Parathyroid adenoma (tissue), 2 donors: ENCODE results near the gene ALDH5A1.

ENCODE experiments used
- H2AFZ ChIP-seq: fragments of 300-600 bp; sonication (generic); one replicate; pipeline ENCODE4 v1.7.0; 2017; ENCODE audit warnings: antibody characterized with exemption, mild to moderate bottlenecking
- H3K27ac ChIP-seq: fragments of 300-600 bp; sonication (generic); one replicate; pipeline ENCODE4 v1.7.0; 2017
- H3K27me3 ChIP-seq: fragments of 300-600 bp; sonication (generic); one replicate; pipeline ENCODE4 v1.7.0; 2017; ENCODE audit warnings: low read length; ENCODE audit not compliant: control insufficient read depth, insufficient read depth
- H3K36me3 ChIP-seq: fragments of 300-600 bp; sonication (generic); one replicate; pipeline ENCODE4 v1.7.0; 2017; ENCODE audit warnings: low read length; ENCODE audit not compliant: control insufficient read depth, insufficient read depth
- H3K4me1 ChIP-seq: fragments of 300-600 bp; sonication (generic); one replicate; pipeline ENCODE4 v1.7.0; 2017; ENCODE audit warnings: control low read depth
- H3K4me2 ChIP-seq: fragments of 300-600 bp; sonication (generic); one replicate; pipeline ENCODE4 v1.7.0; 2017; ENCODE audit warnings: low read length
- H3K4me3 ChIP-seq: fragments of 300-600 bp; sonication (generic); one replicate; pipeline ENCODE4 v1.7.0; 2017; ENCODE audit warnings: low read depth, low read length
- H3K79me2 ChIP-seq: fragments of 300-600 bp; sonication (generic); one replicate; pipeline ENCODE4 v1.7.0; 2017; ENCODE audit warnings: control low read depth
- H3K9ac ChIP-seq: fragments of 300-600 bp; sonication (generic); one replicate; pipeline ENCODE4 v1.7.0; 2017; ENCODE audit warnings: mild to moderate bottlenecking
- H3K9me3 ChIP-seq: fragments of 300-600 bp; sonication (generic); one replicate; pipeline ENCODE4 v1.7.0; 2017; ENCODE audit warnings: low read length; ENCODE audit not compliant: control insufficient read depth
- CTCF ChIP-seq: fragments of 300-600 bp; sonication (generic); IDR thresholded peaks from one replicate; pipeline ENCODE4 v1.7.0; 2017; ENCODE audit warnings: antibody characterized with exemption, mild to moderate bottlenecking
- donor health status: primary hyperparathyroidism.

ALDH5A1 gene

DNA sequence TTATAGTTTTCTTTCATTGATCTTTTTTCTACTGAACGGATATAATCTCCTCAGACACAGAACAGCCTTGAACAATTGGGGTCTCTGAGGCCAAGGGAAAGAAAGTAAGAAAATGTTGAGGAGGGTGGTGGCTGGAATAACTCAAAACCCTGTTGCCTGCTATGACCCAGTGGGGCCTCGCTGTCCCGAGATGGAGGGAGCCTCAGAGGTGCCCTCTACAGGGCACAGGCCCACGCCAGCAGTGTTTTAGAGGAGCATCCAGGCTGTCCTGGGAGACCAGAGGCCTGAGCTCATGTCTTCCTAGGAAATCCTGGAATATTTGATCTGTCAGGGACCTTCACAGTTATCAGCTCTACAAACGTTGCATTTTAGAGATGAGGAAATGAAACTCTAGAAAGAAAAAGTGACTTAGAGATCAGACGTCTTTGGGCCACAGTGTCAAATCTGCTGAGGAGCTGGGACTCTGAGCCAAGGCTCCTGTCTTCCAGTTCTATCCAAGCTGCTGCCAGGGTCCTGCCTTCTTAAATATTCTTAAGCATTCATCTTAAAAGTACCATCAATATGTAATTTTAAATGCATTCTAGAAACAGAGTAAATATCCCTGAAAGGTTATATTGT, 26.3 kb downstream of the ALDH5A1 start:
- Histone ChIP-seq H3K4me3 (no peak overlapping the region), H3K27me3 (no peaks in the 10 kb centered on the region), H3K4me2 (no peak overlapping the region), H3K79me2 (no peaks in the 10 kb centered on the region), H3K9ac (no peak overlapping the region), H3K36me3 (no peaks in the 10 kb centered on the region), H3K27ac (no peak overlapping the region), H3K9me3 (no peaks in the 10 kb centered on the region), H2AFZ (no peak overlapping the region), H3K4me1 (peaks cover 9% of the 10 kb centered on the region)
- TF ChIP-seq CTCF, result peak; percentile 55

- H3K4me3 ChIP-seq, result no peak overlapping the region
- TF ChIP-seq CTCF, result no peak
Measured at GRCh38 chr6:24522228-24523176, 27.7 kb downstream of the ALDH5A1 start.

DNA sequence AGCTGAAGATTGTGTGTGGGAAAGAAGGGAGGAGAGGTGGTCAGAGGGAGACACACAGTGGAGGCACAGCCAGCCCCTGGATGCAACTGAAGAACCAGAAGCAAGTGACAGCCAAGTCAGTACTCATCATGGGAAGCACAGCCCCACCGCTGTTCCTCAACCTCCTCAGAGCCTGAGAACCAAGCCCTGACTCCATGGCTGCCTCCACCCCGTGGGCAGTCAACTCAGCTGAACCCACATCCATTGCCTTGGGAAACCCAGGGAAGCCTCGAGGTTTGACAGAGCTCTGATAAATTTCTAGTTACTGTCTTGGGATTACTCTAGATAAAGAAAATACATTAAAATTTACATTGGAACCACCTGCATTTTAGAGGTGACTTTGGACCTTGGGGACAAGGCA, 29.6 kb downstream of the ALDH5A1 start:
- Histone ChIP-seq H3K79me2 (no peaks in the 10 kb centered on the region), H3K36me3 (no peaks in the 10 kb centered on the region), H3K9ac (no peak overlapping the region), H3K4me1 (peaks cover 9% of the 10 kb centered on the region), H3K27me3 (no peaks in the 10 kb centered on the region), H3K9me3 (no peaks in the 10 kb centered on the region), H3K4me2 (no peak overlapping the region), H3K27ac (no peak overlapping the region), H3K4me3 (no peak overlapping the region), H2AFZ (no peak overlapping the region)
- no peak for TF ChIP-seq CTCF

More at GRCh38 chr6:24522228-24523176, 27.7 kb downstream of the ALDH5A1 start:
- H2AFZ ChIP-seq, result peak overlapping the region; percentile 23
- no peak overlapping the region for H3K9ac ChIP-seq
- no peaks in the 10 kb centered on the region for H3K36me3 ChIP-seq
- peak overlapping the region; percentile 45 for H3K27ac ChIP-seq
- no peaks in the 10 kb centered on the region for H3K9me3 ChIP-seq
- no peaks in the 10 kb centered on the region for H3K79me2 ChIP-seq
- peak overlapping the region; percentile 14 for H3K4me2 ChIP-seq
- H3K27me3 ChIP-seq, result no peaks in the 10 kb centered on the region
- peaks cover 9% of the 10 kb centered on the region for H3K4me1 ChIP-seq

DNA sequence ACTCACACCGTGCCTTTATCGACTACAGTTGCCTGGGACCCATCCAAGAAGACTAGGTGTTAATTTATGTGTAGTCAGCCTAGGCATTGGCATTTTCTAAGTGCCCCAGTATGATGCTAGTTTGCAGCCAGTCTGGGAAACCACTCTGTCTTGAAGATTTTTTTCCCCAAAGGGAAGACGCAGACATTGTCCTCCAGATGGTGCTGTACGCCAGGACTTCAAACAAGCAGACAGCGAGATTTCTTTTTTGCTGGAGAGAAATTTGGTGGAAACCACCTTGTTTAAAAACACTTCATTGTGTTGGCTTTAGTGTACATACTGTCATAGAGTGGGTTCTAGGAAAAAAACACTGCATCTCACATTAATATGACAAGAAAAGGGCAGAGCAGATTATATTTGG, 30.0 kb downstream of the ALDH5A1 start:
- no peaks in the 10 kb centered on the region for H3K9me3 ChIP-seq
- H3K79me2 ChIP-seq, result no peaks in the 10 kb centered on the region
- H3K36me3 ChIP-seq, result no peaks in the 10 kb centered on the region
- no peak overlapping the region for H3K4me3 ChIP-seq
- H3K4me1 ChIP-seq, result peaks cover 9% of the 10 kb centered on the region
- H2AFZ ChIP-seq, result no peak overlapping the region
- no peak overlapping the region for H3K9ac ChIP-seq
- no peak overlapping the region for H3K4me2 ChIP-seq
- no peaks in the 10 kb centered on the region for H3K27me3 ChIP-seq
- TF ChIP-seq CTCF, result peak; percentile 27
- no peak overlapping the region for H3K27ac ChIP-seq
